OCI-LY7 (cell line): ENCODE results near the gene RNF208. TPM values are rescaled to one million over a fixed set of nuclear protein-coding genes. Genes with fewer than 3 reads are reported as not detected.

Experiments used
- BruUV-seq: library from RNA; stranded (reverse); fragments of 400-500 nt; replicated peaks from 2 replicates; lab custom pipeline; 2021; lab: Mats Ljungman, UMichigan
- CTCF ChIA-PET: fragments of 300-600 bp; sonication (Branson Sonifier 250); formaldehyde crosslinking; loops from one replicate; lab custom pipeline; 2022; ENCODE audit warnings: antibody characterized with exemption; ENCODE audit not compliant: unreplicated experiment; lab: Charles Lee
- POLR2A ChIA-PET: fragments of 300-600 bp; sonication (Branson Sonifier 250); formaldehyde crosslinking; loops from one replicate; lab custom pipeline; 2022; ENCODE audit warnings: antibody characterized with exemption; lab: Charles Lee
- DNase-seq: peaks from one replicate; pipeline ENCODE4 v3.0.0-alpha.2; 2015; ENCODE audit warnings: low spot score
- H2AFZ ChIP-seq: fragments of 200-600 bp; sonication (generic), shearing (Covaris generic); 2 replicates; pipeline ENCODE4 v1.6.1; 2014; ENCODE audit warnings: mild to moderate bottlenecking, antibody characterized with exemption, low read length, moderate library complexity
- H3K27ac ChIP-seq: fragments of 200-600 bp; sonication (generic); 2 replicates; pipeline ENCODE4 v1.5.1; 2014; ENCODE audit warnings: mixed run types, low read depth, mild to moderate bottlenecking, moderate library complexity, low read length, inconsistent platforms; ENCODE audit not compliant: poor library complexity, severe bottlenecking
- H3K36me3 ChIP-seq: fragments of 200-600 bp; sonication (generic); 2 replicates; pipeline ENCODE4 v1.6.1; 2014; ENCODE audit warnings: mild to moderate bottlenecking, antibody characterized with exemption, low read length, moderate library complexity, mixed read lengths; ENCODE audit not compliant: insufficient read depth
- H3K4me1 ChIP-seq: fragments of 200-600 bp; sonication (generic); 2 replicates; pipeline ENCODE4 v1.5.1; 2014; ENCODE audit warnings: mild to moderate bottlenecking, low read length; ENCODE audit not compliant: insufficient read depth, poor library complexity, severe bottlenecking
- H3K4me2 ChIP-seq: fragments of 200-600 bp; sonication (generic); 2 replicates; pipeline ENCODE4 v1.6.1; 2014; ENCODE audit warnings: mild to moderate bottlenecking, low read length
- H3K4me3 ChIP-seq: fragments of 200-600 bp; sonication (generic); 2 replicates; pipeline ENCODE4 v1.5.1; 2014; ENCODE audit warnings: mild to moderate bottlenecking, low read depth, low read length; ENCODE audit not compliant: poor library complexity, severe bottlenecking
- H3K79me2 ChIP-seq: fragments of 200-600 bp; sonication (generic); 2 replicates; pipeline ENCODE4 v1.6.1; 2016; ENCODE audit warnings: low read depth, mild to moderate bottlenecking, low read length, moderate library complexity, mixed read lengths; ENCODE audit not compliant: insufficient read depth
- H3K9me2 ChIP-seq: fragments of 200-600 bp; sonication (generic); 2 replicates; pipeline ENCODE4 v1.6.1; 2016; ENCODE audit warnings: mild to moderate bottlenecking, low read length, mixed read lengths; ENCODE audit not compliant: insufficient read depth
- H3K9me3 ChIP-seq: fragments of 200-600 bp; sonication (generic); 2 replicates; pipeline ENCODE4 v1.6.1; 2014; ENCODE audit warnings: mild to moderate bottlenecking, mixed run types, low read length, mixed read lengths
- H4K20me1 ChIP-seq: fragments of 200-600 bp; sonication (generic); 2 replicates; pipeline ENCODE4 v1.6.1; 2014; ENCODE audit warnings: mild to moderate bottlenecking, antibody characterized with exemption, low read length, moderate library complexity, mixed read lengths; ENCODE audit not compliant: insufficient read depth
- CTCF ChIP-seq: fragments of 200-600 bp; sonication (generic); conservative IDR thresholded peaks from 2 replicates; pipeline ENCODE4 v1.5.1; 2014; ENCODE audit warnings: mild to moderate bottlenecking, antibody characterized with exemption, low read length, moderate library complexity, mixed read lengths
- EZH2phosphoT487 ChIP-seq: fragments of 200-600 bp; sonication (generic); IDR thresholded peaks from 2 replicates; pipeline ENCODE4 v1.6.1; 2018; ENCODE audit warnings: low read depth, borderline replicate concordance, mild to moderate bottlenecking, mixed run types, antibody characterized with exemption, low read length, moderate library complexity, mixed read lengths
- intact Hi-C: fragments of 100-400 bp; cut with micrococcal nuclease; formaldehyde crosslinking; loops from one replicate; pipeline ENCODE4 v1.10.0; 2022; ENCODE audit not compliant: unreplicated experiment
- total RNA-seq, 2 experiments: library from RNA; depleted of rRNA in 1 of 2; stranded (reverse); fragments of >200 nt in 1 of 2; shearing (Covaris generic) in 1 of 2; gene quantifications; 2 replicates each; pipeline ENCODE4 v1.2.3, GENCODE V29; 2014 to 2022

Gene RNF208
- total RNA-seq, 2 experiments from 2014 or later: 0.47 to 5.5 TPM

- no TSS peak for BruUV-seq
- H3K36me3 ChIP-seq: peaks cover 8% of the 10 kb centered on the region; the same call in 1 of the 2 replicates
- ChIA-PET POLR2A (no interaction called here), CTCF (no interaction called here)
- H3K4me2 ChIP-seq: peak within 1 kb of the TSS; percentile 94; the same call in 1 of the 2 replicates
- no peaks in the 10 kb centered on the region for H3K9me2 ChIP-seq
- peaks cover 42% of the 10 kb centered on the region for H3K4me1 ChIP-seq
- no peaks in the 10 kb centered on the region for H3K9me3 ChIP-seq
- peaks cover 9% of the 10 kb centered on the region for H3K79me2 ChIP-seq
- DNase-seq: no peak
- intact Hi-C loops: no loop called here
- no peak within 1 kb of the TSS for H3K27ac ChIP-seq
- TF ChIP-seq CTCF (no peak), EZH2phosphoT487 (no peak)
- H2AFZ ChIP-seq: no peak within 1 kb of the TSS
- H4K20me1 ChIP-seq: peaks cover 4% of the 10 kb centered on the region; the same call in 1 of the 2 replicates
- H3K4me3 ChIP-seq: no peak within 1 kb of the TSS
These were observed 29.1 kb upstream of the RNF208 start, which contains the start of gene STPG3 for GRCh38 chr9:137251194-137251461. TSS of gene STPG3 (plus strand) at chr9:137251286. CDS start at chr9:137251287, 1 bp downstream.

- TF ChIP-seq EZH2phosphoT487: no peak
- TF ChIP-seq CTCF: no peak
- BruUV-seq: no TSS peak
- H3K27ac ChIP-seq: no peak overlapping the region
- H3K36me3 ChIP-seq: 0 out of 2 replicates have a peak, but pooled peaks cover 2% of the 10 kb centered on the region
- no peak for DNase-seq
- intact Hi-C loops: no loop called here
- H4K20me1 ChIP-seq: no peaks in the 10 kb centered on the region
- peaks cover 3% of the 10 kb centered on the region; the same call in 1 of the 2 replicates for H3K79me2 ChIP-seq
- no peak overlapping the region for H2AFZ ChIP-seq
- H3K9me2 ChIP-seq: no peaks in the 10 kb centered on the region
- H3K9me3 ChIP-seq: no peaks in the 10 kb centered on the region
- no peak overlapping the region for H3K4me2 ChIP-seq
- peaks cover 42% of the 10 kb centered on the region for H3K4me1 ChIP-seq
- POLR2A ChIA-PET: no interaction called here
- no peak overlapping the region for H3K4me3 ChIP-seq
- CTCF ChIA-PET: no interaction called here
These were observed 28.5 kb upstream of the RNF208 start for GRCh38 chr9:137250329-137251193.

- no peak for DNase-seq
- intact Hi-C loops: no loop called here
- Histone ChIP-seq H3K79me2 (peaks cover 3% of the 10 kb centered on the region; the same call in 1 of the 2 replicates), H3K4me1 (peaks cover 38% of the 10 kb centered on the region), H3K27ac (no peak overlapping the region), H3K9me3 (no peaks in the 10 kb centered on the region), H4K20me1 (0 out of 2 replicates have a peak, but pooled peaks cover 2% of the 10 kb centered on the region), H3K4me3 (no peak overlapping the region), H3K36me3 (peaks cover 14% of the 10 kb centered on the region), H2AFZ (no peak overlapping the region), H3K4me2 (no peak overlapping the region), H3K9me2 (no peaks in the 10 kb centered on the region)
- TF ChIP-seq EZH2phosphoT487: no peak
- TF ChIP-seq CTCF: no peak
- ChIA-PET POLR2A (no interaction called here), CTCF (no interaction called here)
- no TSS peak for BruUV-seq
These were observed 25.8 kb upstream of the RNF208 start for GRCh38 chr9:137247916-137248175.
